GM19328 (cell line): Measurements from ENCODE around the gene ERCC4.
"Not testable (repeated sequence)": the region's sequence is repeated elsewhere in the genome, so short reads cannot be mapped to it uniquely, and the experiment has no call there.

Experiments
- ATAC-seq: cut with Tn5 transposase; IDR thresholded peaks from one replicate; pipeline ENCODE4 v1.9.1; 2021; ENCODE audit warnings: mild to moderate bottlenecking, moderate library complexity; ENCODE audit not compliant: unreplicated experiment

ERCC4 gene

GRCh38 chr16:13919683-13920509, at the start of gene ERCC4:
TSS of gene ERCC4 (plus strand) at chr16:13920154. CDS start at chr16:13920166, 12 bp downstream.
- ATAC-seq = peak; percentile 97

- ATAC-seq = no peak
Measured at GRCh38 chr16:13873835-13874438, 46.0 kb upstream of the ERCC4 start.

DNA sequence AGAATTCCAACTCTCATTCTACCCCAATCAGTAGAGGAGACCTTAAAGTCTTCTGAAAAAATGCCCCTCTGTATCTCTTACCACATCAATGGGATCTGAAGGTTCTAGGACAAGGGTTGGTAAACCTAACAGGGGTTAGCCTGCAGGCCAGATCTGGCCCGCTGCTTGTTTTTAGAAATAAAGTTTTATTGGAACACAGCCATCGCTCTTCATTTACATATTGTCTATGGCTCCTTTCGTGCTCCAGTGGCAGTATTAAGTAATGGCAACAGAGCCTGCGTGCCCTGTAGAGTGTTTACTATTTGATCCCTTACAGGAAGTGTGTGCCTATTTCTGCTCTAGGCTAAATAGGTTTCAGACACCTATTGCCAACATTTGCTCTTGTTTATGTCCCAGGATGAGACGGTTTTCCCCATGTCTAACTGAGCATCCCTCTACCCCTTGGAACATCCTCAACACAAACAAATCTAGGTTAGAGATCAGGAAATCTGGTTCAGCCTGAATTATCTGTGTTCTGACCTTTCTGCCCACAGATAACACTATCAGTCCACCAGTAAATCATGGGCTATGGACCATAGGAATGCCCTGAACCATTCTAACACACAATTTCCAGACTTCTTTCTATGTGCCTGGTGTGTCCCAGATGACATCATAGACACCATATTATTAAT, 44.2 kb upstream of the ERCC4 start:
- no peak for ATAC-seq

DNA sequence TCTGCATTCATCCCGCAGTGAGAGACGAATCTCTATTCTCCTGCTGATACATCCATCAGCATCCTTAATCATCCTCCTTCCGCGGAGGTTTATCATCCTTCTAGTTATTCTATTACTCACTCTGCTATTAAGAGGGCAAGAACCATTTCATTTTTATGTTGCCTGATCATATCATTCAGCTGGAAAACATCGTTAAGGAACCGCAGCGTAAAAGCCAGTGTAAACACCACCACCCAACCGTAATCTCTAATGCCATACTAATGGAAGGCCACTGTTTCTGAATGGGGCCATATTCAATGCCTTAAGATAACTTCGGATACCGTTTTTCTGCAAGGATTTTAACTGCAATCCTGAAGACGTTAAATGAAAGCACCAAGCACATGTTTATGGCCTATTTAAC, 36.7 kb upstream of the ERCC4 start:
- ATAC-seq = no peak

- ATAC-seq = no peak
Measured at GRCh38 chr16:13883881-13884280, 36.1 kb upstream of the ERCC4 start.

DNA sequence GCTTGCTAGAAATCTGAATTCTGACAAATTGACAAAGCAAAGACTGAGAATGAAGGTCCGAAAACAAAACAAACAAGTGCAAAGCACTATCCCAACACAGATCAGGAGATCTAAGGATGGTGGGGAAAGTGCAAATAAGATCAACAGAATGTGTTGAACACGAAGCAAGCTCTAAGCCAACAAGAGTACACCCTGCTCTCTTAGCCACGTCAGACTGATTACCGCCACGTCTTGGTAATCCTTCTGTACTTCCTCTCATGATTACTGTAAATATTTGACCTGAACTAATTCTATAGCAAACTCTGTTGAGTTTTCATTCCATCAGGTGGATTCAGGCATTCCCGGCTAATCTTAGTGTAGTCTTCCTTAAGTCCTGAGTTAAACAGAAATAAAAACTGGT, 34.3 kb upstream of the ERCC4 start:
- ATAC-seq = no peak

GRCh38 chr16:13886608-13887007, 33.3 kb upstream of the ERCC4 start:
- no peak for ATAC-seq

DNA sequence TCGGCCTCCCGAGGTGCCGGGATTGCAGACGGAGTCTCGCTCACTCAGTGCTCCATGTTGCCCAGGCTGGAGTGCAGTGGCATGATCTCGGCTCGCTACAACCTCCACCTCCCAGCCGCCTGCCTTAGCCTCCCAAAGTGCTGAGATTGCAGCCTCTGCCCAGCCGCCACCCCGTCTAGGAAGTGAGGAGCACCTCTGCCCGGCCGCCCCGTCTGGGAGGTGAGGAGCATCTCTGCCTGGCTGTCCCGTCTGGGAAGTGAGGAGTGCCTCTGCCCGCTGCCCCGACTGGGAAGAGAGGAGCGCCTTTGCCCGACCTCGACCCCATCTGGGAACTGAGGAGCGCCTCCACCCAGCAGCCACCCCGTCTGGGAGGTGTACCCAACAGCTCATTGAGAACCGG, 30.6 kb upstream of the ERCC4 start:
- ATAC-seq = not testable (repeated sequence)

DNA sequence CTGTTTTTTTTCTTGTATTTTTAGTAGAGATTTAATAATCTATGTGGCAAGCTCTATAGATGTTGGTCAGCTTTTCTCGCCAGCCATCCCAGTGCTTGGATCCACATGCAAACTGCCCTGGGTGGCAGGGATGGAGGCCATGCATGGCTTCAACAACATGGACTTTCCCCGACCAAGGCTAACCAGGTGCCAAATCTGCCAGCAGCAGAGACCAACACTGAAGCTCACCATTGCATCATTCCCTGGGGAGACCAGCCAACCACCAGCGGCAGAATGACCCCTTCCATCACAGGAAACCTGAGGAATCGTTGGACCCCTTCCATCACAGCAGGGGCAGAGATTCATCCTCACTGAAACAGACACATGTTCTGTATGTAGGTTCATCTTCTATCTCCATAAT, 27.7 kb upstream of the ERCC4 start:
- ATAC-seq = no peak

- ATAC-seq = no peak
Measured at GRCh38 chr16:13895516-13895915, 24.4 kb upstream of the ERCC4 start.

GRCh38 chr16:13896543-13897182, 23.3 kb upstream of the ERCC4 start:
- no peak for ATAC-seq

DNA sequence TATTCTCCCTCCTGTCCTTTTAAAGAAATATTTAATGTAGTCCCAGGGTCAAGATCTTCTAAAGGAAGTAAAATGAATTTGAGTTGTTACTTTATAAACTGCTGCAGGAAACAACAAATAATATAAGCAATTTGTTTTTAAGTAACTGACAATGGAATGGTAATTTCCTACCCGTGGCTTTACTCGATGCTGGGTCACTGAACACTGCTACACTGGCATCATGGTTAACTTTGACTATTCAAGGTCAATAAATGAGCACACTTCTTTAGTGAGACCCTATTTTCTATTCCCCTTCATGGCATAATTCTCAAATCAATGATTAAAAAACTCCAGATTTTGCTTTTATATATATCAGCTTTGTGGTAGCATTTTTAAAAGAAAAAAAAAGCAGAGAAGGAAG, 22.1 kb upstream of the ERCC4 start:
- no peak for ATAC-seq

DNA sequence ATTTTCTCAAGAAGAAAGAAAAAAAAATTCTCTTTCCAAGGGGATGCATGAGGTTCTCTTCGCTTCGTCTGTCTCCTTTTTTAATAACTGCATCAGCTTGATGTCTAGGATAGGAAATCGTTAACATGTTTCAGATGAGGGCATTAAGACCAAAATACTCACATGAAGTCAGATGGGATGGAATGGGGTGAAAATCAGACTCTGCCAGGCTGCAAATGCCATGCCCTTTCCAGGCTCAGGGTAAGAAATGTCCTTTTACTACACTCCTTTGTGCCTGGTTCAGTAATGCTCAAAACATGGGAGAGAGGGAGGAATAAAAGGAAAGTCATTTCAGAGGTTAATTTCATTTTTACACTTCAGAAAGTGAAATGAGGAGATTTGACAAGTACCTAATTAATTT, 21.7 kb upstream of the ERCC4 start:
- no peak for ATAC-seq

DNA sequence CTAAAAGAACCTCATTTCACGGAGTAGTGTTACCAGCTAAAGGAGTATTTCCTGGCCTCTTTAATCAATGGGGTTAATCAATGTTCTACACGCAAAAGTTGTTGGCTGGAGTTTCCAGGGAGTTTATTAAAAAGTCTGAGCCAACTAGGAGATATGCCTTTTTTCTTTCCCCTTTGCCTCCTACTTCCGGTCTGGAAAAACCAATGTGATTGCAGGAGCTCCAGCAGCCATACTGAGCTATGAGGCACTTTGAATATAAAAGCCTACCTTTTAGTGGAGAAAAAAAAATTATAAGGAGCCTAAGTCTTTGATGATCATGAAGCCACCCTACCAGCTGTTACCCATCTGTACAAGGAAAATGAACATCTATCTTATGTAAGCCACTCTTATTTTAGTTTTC, 17.9 kb upstream of the ERCC4 start:
- no peak for ATAC-seq

DNA sequence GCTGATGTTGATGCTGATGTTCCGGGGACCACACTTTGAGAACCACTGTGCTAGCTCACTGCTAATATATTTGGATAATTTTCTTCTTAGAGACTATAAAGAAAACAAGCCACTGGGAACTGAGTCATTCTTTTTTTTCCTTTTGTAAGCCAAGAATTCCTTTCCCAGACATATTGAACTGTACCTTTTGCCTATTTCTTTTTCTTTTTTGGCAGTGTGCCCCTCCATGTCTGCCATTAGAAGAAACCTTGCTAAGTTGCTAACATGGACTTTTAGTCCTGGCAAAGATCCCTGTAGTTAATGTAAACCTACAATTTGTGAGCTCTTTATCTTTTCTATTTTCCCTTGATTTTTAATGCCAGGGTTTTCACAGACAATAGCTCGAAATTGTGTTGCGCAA, 17.3 kb upstream of the ERCC4 start:
- ATAC-seq = no peak

DNA sequence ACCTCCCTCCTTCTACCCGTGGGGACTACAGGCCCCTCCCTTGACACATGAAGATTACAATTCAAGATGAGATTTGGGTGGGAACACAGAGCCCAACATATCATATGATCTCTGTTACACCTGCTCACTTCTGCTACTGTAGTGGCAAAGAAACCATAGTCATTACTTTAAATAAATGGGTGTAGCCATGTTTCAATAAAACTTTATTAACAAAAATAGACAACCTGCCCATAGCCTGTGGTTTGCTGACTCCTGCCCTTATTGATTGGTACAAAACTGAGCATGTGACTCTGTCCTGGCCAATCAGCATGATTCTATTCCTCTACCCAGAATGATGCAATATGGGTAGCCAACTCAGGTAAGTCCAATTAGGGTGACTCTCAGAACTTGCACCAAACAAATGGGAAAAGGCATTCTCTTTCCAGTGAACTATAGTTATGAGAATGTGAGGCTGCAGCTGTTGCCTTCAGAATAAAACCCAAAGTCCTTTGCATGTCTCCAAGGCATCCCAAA, 15.7 kb upstream of the ERCC4 start:
- no peak for ATAC-seq

DNA sequence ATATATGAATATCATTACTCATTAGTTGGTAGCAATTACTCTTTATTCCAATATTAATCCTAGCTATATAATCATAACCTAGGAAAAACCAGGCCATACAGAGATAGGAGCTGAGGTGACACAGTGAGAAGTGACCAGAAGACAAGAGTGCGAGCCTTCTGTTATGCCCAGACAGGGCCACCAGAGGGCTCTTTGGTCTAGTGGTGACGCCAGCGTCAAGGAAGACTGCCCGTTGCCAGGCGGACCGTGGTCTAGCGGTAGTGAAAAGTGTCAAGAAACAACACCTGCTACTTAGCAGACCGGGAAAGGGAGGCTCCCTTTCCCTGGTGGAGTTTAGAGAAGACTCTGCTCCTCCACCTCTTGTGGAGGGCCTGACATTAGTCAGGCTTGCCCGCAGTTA, 15.1 kb upstream of the ERCC4 start:
- not testable (repeated sequence) for ATAC-seq

GRCh38 chr16:13906168-13907089, 13.5 kb upstream of the ERCC4 start:
- ATAC-seq = no peak

DNA sequence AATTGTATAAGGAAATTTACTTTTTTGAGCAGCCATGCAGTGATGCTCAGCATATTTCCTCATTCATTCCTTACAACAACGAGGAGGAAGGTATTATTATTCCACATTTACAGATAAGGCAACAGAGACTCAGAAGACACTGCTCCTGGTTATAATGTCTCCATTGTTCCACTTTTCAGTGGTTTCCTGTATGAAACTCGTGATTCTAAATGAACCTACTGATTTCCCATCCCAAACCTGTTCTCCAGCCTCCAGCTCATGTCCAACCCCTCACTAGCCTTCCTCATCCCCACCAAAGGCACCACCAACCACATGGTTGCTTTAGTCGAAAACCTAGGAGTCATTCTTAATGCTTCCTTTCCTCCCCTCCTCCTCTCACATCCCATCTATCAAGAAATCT, 12.5 kb upstream of the ERCC4 start:
- no peak for ATAC-seq

DNA sequence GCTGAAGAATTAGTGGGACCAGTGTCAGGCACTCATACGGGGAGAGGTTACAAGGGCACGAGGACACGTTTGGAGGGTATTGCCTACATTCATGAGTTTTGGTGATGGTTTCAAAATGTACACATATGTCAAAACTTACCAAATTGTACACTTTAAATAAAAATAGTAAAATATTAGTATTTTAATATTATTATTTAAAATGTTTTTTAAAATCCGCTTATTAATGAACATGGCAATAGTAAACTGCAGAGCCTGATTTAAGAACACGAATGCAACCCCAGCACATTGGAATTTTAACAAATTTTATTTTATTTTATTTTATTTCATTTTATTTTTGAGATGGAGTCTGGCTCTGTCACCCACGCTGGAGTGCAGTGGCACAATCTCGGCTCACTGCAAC, 10.9 kb upstream of the ERCC4 start:
- no peak for ATAC-seq
